ENCODE measurements around the gene ATXN3. TPM values are rescaled to one million over a fixed set of nuclear protein-coding genes. Genes with fewer than 3 reads are reported as not detected.

The ATXN3 gene
- total RNA-seq, 1 donor from 2014 or later = 34.2 TPM

DNA sequence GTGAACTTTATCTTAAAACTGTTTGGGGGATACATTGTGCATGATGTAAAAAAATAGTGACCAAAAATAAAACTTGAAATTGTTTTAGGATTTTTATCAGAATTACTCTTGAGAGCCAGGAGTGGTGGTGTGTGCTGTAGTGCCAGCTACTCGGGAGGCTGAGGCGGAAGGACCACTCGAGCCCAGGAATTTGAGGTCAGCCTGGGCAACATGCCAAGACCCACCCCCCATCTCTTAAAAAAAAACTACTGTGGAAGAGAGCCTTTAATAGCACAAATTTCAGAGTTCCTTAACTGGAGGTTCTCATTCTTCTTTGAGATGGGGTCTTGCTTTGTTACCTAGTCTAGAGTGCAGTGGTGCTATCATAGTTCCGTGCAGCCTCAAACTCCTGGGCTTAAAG, 36.9 kb upstream of the ATXN3 start:
- no peak for FAIRE-seq
- DNase-seq (ENCODE audit: low read depth) = no peak

DNA sequence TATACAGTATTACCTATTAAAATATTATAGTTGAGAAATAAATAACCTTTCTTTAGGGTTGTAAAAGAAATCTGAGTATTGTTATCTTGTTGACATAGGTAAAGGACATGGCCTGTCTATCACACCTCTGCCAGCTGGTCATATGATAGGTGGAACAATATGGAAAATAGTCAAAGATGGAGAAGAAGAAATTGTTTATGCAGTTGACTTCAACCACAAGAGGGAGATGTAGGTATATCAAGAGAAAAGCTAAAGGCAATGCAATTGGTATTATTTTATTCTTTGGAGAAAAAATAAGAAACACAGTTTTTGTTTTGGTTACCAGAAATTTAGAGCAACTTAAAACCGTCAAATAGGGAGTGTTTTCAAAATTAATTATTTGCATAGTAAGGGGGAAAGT, 28.9 kb upstream of the ATXN3 start:
- H3K27me3 ChIP-seq (ENCODE audit: control insufficient read depth, insufficient read depth, low read length) = no peaks in the 10 kb centered on the region
- DNase-seq (ENCODE audit: low read depth) (peak; percentile 44), FAIRE-seq (no peak)
- TF ChIP-seq, protein P1, sequence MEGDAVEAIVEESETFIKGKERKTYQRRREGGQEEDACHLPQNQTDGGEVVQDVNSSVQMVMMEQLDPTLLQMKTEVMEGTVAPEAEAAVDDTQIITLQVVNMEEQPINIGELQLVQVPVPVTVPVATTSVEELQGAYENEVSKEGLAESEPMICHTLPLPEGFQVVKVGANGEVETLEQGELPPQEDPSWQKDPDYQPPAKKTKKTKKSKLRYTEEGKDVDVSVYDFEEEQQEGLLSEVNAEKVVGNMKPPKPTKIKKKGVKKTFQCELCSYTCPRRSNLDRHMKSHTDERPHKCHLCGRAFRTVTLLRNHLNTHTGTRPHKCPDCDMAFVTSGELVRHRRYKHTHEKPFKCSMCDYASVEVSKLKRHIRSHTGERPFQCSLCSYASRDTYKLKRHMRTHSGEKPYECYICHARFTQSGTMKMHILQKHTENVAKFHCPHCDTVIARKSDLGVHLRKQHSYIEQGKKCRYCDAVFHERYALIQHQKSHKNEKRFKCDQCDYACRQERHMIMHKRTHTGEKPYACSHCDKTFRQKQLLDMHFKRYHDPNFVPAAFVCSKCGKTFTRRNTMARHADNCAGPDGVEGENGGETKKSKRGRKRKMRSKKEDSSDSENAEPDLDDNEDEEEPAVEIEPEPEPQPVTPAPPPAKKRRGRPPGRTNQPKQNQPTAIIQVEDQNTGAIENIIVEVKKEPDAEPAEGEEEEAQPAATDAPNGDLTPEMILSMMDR (IDR thresholded peaks at IDR 0.05; ENCODE audit: insufficient read depth, low read length, severe bottlenecking) = peak; percentile 39
- H3K4me3 ChIP-seq (ENCODE audit: low read depth, low read length) = no peak overlapping the region
- peaks cover 7% of the 10 kb centered on the region for H3K36me3 ChIP-seq (ENCODE audit: control insufficient read depth, insufficient read depth, low read length)

More for the DNA sequence above, 36.9 kb upstream of the ATXN3 start:
- Histone ChIP-seq H3K4me3 (ENCODE audit: low read depth, low read length) (no peak overlapping the region), H3K27me3 (ENCODE audit: control insufficient read depth, insufficient read depth, low read length) (no peaks in the 10 kb centered on the region), H3K36me3 (ENCODE audit: control insufficient read depth, insufficient read depth, low read length) (peaks cover 12% of the 10 kb centered on the region)
- TF ChIP-seq, protein P1 (IDR thresholded peaks at IDR 0.05; ENCODE audit: insufficient read depth, low read length, severe bottlenecking) = no peak

DNA sequence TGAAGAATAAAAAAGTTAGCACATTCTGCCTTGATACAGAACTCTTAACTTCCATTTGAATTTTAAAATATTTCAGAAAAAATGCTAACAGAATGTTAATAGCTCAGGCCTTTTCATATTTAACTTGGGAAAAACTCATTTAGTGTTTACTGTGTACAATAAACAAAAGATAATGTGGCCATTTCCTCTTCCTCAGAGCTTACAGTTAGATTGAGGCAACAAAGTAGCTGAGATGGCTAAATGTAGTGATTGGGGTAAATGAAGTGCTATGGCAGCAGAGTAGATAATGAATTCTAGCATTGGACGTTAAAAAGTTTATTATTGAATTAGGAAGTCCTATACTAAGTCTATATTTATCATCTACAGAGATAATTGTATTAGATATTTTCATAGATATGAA, 28.1 kb upstream of the ATXN3 start:
- H3K27me3 ChIP-seq (ENCODE audit: control insufficient read depth, insufficient read depth, low read length) = no peaks in the 10 kb centered on the region
- peaks cover 7% of the 10 kb centered on the region for H3K36me3 ChIP-seq (ENCODE audit: control insufficient read depth, insufficient read depth, low read length)
- DNase-seq (ENCODE audit: low read depth) (no peak), FAIRE-seq (no peak)
- TF ChIP-seq, protein P1 (IDR thresholded peaks at IDR 0.05; ENCODE audit: insufficient read depth, low read length, severe bottlenecking) = no peak
- H3K4me3 ChIP-seq (ENCODE audit: low read depth, low read length) = no peak overlapping the region

DNA sequence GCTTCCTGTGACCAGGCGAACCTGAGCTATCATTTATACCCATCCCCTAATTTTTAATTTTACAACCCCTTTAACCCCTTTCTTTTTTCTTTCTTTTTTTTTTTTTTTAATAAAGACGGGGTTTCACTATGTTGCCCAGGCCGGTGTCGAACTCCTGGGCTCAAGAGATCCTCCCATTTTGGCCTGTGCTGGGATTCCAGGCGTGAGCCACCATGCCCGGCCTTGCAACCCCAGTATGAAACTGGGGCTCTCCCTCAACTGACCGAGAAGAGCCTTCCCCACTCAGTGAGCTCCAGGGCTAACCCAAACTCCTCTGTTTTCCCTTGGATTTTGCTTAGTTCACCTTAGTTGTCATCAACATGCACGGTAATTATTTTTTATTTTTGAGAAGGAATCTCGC, 16.4 kb upstream of the ATXN3 start:
- DNase-seq (ENCODE audit: low read depth) (no peak), FAIRE-seq (no peak)
- TF ChIP-seq, protein P1 (IDR thresholded peaks at IDR 0.05; ENCODE audit: insufficient read depth, low read length, severe bottlenecking) = no peak
- H3K27me3 ChIP-seq (ENCODE audit: control insufficient read depth, insufficient read depth, low read length) = no peaks in the 10 kb centered on the region
- H3K36me3 ChIP-seq (ENCODE audit: control insufficient read depth, insufficient read depth, low read length) = peaks cover 4% of the 10 kb centered on the region
- peak overlapping the region; percentile 76 for H3K4me3 ChIP-seq (ENCODE audit: low read depth, low read length)

DNA sequence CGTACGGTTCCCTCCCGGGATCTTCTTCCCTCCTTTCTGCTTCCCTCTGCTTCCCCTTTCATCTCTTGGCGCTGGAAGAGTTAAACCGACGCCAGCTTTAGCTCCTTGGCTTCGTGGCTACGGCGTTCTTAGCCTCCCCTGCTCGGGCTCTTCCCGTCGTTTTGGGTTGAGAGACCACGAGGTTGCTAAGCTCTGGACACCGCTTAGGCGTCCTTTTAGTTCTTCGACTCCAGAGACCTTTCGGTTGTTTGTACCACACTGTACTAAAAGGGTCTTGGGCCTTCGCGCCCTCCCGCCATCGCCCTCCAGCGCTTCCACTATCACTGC, 15.9 kb upstream of the ATXN3 start:
- peak; percentile 25 for DNase-seq (ENCODE audit: low read depth)
- no peak for FAIRE-seq
- peaks cover 3% of the 10 kb centered on the region for H3K36me3 ChIP-seq (ENCODE audit: control insufficient read depth, insufficient read depth, low read length)
- TF ChIP-seq, protein P1 (IDR thresholded peaks at IDR 0.05; ENCODE audit: insufficient read depth, low read length, severe bottlenecking) = no peak
- peak overlapping the region; percentile 76 for H3K4me3 ChIP-seq (ENCODE audit: low read depth, low read length)
- H3K27me3 ChIP-seq (ENCODE audit: control insufficient read depth, insufficient read depth, low read length) = no peaks in the 10 kb centered on the region

DNA sequence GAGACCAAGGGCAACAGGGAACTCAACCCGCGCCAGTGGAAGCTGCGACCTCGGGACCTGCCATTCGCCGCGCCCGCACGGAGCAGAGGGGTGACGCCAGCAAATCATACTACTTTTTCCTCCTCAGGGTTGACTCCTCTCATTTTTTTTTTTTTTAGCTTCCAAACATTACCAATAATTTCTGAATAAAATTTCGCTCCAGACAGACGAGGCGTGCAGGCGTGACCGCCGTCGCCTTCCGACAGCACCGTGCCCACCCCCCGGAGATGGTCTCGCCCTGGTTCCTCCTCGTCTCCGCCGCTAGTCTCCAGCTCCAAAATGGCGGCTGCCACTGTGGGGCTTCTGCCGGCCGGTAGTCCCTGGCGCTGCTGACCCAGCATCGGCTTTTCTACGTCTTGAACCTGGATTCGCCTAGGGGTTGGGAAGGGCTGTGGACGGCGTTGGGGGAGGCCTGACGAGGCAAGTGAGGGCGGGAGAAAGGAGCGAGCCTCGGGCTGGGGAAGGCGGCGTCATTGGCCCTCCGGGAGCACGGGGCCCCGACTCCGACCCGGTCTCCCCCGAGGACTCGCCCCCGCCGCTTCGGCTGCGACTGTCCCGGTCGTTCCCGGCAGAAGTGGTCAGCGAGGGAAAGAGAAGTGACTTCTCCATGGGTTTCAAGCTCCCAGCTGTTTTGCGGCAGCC, 15.4 kb upstream of the ATXN3 start, which contains the start of the genes CPSF2 and NDUFB1:
Gene CPSF2, plus strand, starts transcription at position 300 of the 681 bp plus-strand sequence. CDS start 9,016 bp downstream, outside the sequence.
Gene NDUFB1, minus strand, starts transcription at position 37 of the 681 bp plus-strand sequence. CDS start 4,069 bp downstream, outside the sequence.
- H3K36me3 ChIP-seq (ENCODE audit: control insufficient read depth, insufficient read depth, low read length) = peaks cover 2% of the 10 kb centered on the region
- no peaks in the 10 kb centered on the region for H3K27me3 ChIP-seq (ENCODE audit: control insufficient read depth, insufficient read depth, low read length)
- TF ChIP-seq, protein P1 (IDR thresholded peaks at IDR 0.05; ENCODE audit: insufficient read depth, low read length, severe bottlenecking) = no peak
- FAIRE-seq (no peak), DNase-seq (ENCODE audit: low read depth) (peak; percentile 51)
- peak within 1 kb of the TSS; percentile 76 for H3K4me3 ChIP-seq (ENCODE audit: low read depth, low read length)
